Stomach (tissue), 9 donors: Measurements from ENCODE around the gene PIWIL1. TPM values are rescaled to one million over a fixed set of nuclear protein-coding genes. Genes with fewer than 3 reads are reported as not detected.
A peak's percentile ranks its signal among the peaks of the same experiment; 100 is the strongest.

Source experiments
- DNase-seq, 2 donors: peaks; one replicate each; pipeline versions ENCODE4 v3.0.0 to v3.0.0-alpha.2; 2013 to 2019
- H3K27ac ChIP-seq, 5 donors: fragments of 200-600 bp in 4 of 5; sonication (generic) in 4 of 5; one replicate each; pipeline ENCODE4 v1.5.1; 2013 to 2019; ENCODE audit warnings: mild to moderate bottlenecking in 1 of 5, moderate library complexity in 1 of 5
- H3K27me3 ChIP-seq, 3 donors: fragments of 200-600 bp; sonication (generic); one replicate each; pipeline ENCODE4 v1.5.1; 2017 to 2019; ENCODE audit warnings: mixed run types in 1 of 3
- H3K36me3 ChIP-seq, 4 donors: fragments of 200-600 bp; sonication (generic); 1 replicate in 3 of 4; 2 replicates in 1 of 4; pipeline ENCODE4 v1.5.1; 2016 to 2019
- H3K4me1 ChIP-seq, 4 donors: fragments of 200-600 bp; sonication (generic); one replicate each; pipeline ENCODE4 v1.5.1; 2016 to 2019
- H3K4me3 ChIP-seq, 4 donors: fragments of 200-600 bp; sonication (generic) in 3 of 4; one replicate each; pipeline ENCODE4 v1.5.1; 2016 to 2019; ENCODE audit warnings: mild to moderate bottlenecking in 1 of 4
- H3K9me3 ChIP-seq, 4 donors: fragments of 200-600 bp; sonication (generic); one replicate each; pipeline ENCODE4 v1.5.1; 2016 to 2019
- EP300 ChIP-seq: sonication (generic); formaldehyde crosslinking; IDR thresholded peaks from one replicate; pipeline ENCODE4 v1.6.1; 2017; ENCODE audit warnings: antibody characterized with exemption
- POLR2A ChIP-seq, 4 donors: fragments of 450-650 bp; IDR thresholded peaks; one replicate each; pipeline ENCODE4 v1.6.1; 2016; ENCODE audit warnings: antibody characterized with exemption in 4 of 4, control low read depth in 2 of 4, mild to moderate bottlenecking in 1 of 4, moderate library complexity in 1 of 4
- POLR2AphosphoS5 ChIP-seq, 3 donors: sonication (generic); formaldehyde crosslinking; IDR thresholded peaks; one replicate each; pipeline ENCODE4 v1.6.1; 2016; ENCODE audit warnings: antibody characterized with exemption in 3 of 3
- WGBS, 5 donors: extraction: QIAGEN DNeasy Blood & Tissue Kit in 3 of 5; methylation state at CpG; one replicate each; pipeline versions ENCODE4 v1.1.5 to v1.1.7; 2013 to 2018; 5-methylcytosine and 5-hydroxymethylcytosine counted together
- intact Hi-C: fragments of 100-400 bp; cut with DNase I; formaldehyde crosslinking; loops from one replicate; pipeline ENCODE4 v1.15.1; 2023; ENCODE audit warnings: low total_unique reads
- polyA plus RNA-seq, 3 donors: library from polyadenylated mRNA; stranded (reverse); fragments of 200-250 nt; gene quantifications; one replicate each; pipeline ENCODE4 v1.2.3, GENCODE V29; 2013
- total RNA-seq, 5 donors: library from RNA; depleted of rRNA; stranded (reverse); fragments of >200 nt; gene quantifications; one replicate each; pipeline versions ENCODE4 v1.1.0 to v1.2.3, GENCODE V29; 2014 to 2016
- TF ChIP-seq, protein P1 (sequence below), 7 experiments: fragments of 450-650 bp in 4 of 7; fragments of 200-600 bp in 3 of 7; sonication (generic) in 3 of 7; IDR thresholded peaks; one replicate each; pipeline ENCODE4 v1.5.1; 2016 to 2019; ENCODE audit warnings: antibody characterized with exemption in 7 of 7, control low read depth in 2 of 7, mild to moderate bottlenecking in 1 of 7
- donor health status: healthy with polysubstance abuse.
- donor health status: Bipolar disorder and iron deficiency.
- donor health status: healthy.

PIWIL1 gene
- total and polyA plus RNA-seq, 8 donors, result not detected

- no peak overlapping the region for H3K4me3 ChIP-seq
- WGBS, 5 donors, result 53 to 71% (median 62%) methylated on average over 10 of the region's 10 CpGs
Measured at GRCh38 chr12:130333341-130333740, 4.3 kb upstream of the PIWIL1 start.

DNA sequence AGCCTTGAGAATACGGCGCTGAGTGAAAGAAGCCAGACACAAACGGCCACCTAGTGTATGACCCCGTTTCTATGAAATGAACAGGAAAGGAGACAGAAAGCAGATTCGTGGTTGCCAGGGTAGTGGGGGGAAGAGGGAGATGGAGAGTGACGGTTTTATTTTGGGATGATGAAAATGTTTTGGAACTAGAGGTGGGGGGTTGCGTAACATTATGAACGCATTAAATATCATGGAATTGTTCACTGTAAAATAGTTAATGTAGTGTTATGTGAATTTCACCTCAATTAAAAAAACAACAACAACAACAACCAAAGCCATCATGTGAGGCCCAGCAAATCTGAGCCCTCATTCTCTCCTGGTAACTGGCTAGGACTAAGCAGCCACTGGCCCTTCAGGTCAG lies 3.3 kb upstream of the PIWIL1 start:
- TF ChIP-seq POLR2AphosphoS5 (IDR thresholded peaks at IDR 0.05), result no peak
- no peak for TF ChIP-seq EP300
- TF ChIP-seq POLR2A (IDR thresholded peaks at IDR 0.05), result no peak
- TF ChIP-seq, protein P1, sequence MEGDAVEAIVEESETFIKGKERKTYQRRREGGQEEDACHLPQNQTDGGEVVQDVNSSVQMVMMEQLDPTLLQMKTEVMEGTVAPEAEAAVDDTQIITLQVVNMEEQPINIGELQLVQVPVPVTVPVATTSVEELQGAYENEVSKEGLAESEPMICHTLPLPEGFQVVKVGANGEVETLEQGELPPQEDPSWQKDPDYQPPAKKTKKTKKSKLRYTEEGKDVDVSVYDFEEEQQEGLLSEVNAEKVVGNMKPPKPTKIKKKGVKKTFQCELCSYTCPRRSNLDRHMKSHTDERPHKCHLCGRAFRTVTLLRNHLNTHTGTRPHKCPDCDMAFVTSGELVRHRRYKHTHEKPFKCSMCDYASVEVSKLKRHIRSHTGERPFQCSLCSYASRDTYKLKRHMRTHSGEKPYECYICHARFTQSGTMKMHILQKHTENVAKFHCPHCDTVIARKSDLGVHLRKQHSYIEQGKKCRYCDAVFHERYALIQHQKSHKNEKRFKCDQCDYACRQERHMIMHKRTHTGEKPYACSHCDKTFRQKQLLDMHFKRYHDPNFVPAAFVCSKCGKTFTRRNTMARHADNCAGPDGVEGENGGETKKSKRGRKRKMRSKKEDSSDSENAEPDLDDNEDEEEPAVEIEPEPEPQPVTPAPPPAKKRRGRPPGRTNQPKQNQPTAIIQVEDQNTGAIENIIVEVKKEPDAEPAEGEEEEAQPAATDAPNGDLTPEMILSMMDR (IDR thresholded peaks at IDR 0.05), result no peak
- peaks cover 0 to 71% (median 8%) of the 10 kb centered on the region in 3 donors for H3K27me3 ChIP-seq
- DNase-seq, result no peak
- H3K36me3 ChIP-seq, result no peaks in the 10 kb centered on the region
- peaks cover 0 to 8% (median 6%) of the 10 kb centered on the region in 4 donors for H3K4me1 ChIP-seq
- no peak overlapping the region for H3K4me3 ChIP-seq
- no peak overlapping the region for H3K27ac ChIP-seq
- intact Hi-C loops, result no loop called here
- H3K9me3 ChIP-seq, result no peaks in the 10 kb centered on the region
- 71 to 76% (median 74%) methylated on average over 8 of the region's 8 CpGs for whole genome bisulfite sequencing, 5 donors

More at GRCh38 chr12:130333341-130333740, 4.3 kb upstream of the PIWIL1 start:
- no peaks in the 10 kb centered on the region for H3K9me3 ChIP-seq
- no peak for DNase-seq
- peaks cover 0 to 66% (median 0%) of the 10 kb centered on the region in 3 donors for H3K27me3 ChIP-seq
- H3K36me3 ChIP-seq, result no peaks in the 10 kb centered on the region
- TF ChIP-seq POLR2A (IDR thresholded peaks at IDR 0.05) (no peak), EP300 (no peak), POLR2AphosphoS5 (IDR thresholded peaks at IDR 0.05) (no peak)
- TF ChIP-seq, protein P1 (IDR thresholded peaks at IDR 0.05), result no peak
- intact Hi-C loops, result no loop called here
- no peaks in the 10 kb centered on the region for H3K4me1 ChIP-seq
- no peak overlapping the region for H3K27ac ChIP-seq

DNA sequence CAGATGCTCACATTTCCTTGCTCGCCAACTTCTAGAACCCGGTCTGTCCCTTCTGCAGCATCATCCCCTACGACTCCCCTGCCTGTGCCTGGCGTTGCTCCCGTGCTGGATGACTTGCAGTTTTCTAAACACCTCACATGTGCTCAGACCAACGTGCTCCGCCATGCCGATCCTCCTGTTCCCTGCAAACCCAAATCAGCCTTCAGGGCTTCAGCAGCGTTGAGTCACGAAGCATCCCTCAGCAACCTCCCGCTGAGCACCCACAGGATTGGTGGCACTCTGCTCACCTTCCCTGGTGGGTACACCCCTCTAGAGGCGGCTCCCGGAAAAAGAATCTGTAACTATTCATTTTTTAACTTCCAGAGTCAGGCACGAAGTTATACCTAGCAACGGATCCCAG lies 2.8 kb upstream of the PIWIL1 start:
- Histone ChIP-seq H3K27ac (no peak overlapping the region), H3K9me3 (no peaks in the 10 kb centered on the region), H3K36me3 (no peaks in the 10 kb centered on the region), H3K4me3 (no peak overlapping the region), H3K27me3 (peaks cover 5 to 75% (median 14%) of the 10 kb centered on the region in 3 donors), H3K4me1 (peaks cover 0 to 14% (median 9%) of the 10 kb centered on the region in 4 donors)
- TF ChIP-seq EP300, result no peak
- TF ChIP-seq, protein P1 (IDR thresholded peaks at IDR 0.05), result no peak
- no peak for TF ChIP-seq POLR2A (IDR thresholded peaks at IDR 0.05)
- no peak for TF ChIP-seq POLR2AphosphoS5 (IDR thresholded peaks at IDR 0.05)
- intact Hi-C loops, result loop anchor here (5.0 kb wide), 1 partner anchor 288 kb away; no protein-coding TSS in a partner anchor
- no peak for DNase-seq
- WGBS, 5 donors, result 41 to 49% (median 42%) methylated on average over 15 of the region's 15 CpGs

DNA sequence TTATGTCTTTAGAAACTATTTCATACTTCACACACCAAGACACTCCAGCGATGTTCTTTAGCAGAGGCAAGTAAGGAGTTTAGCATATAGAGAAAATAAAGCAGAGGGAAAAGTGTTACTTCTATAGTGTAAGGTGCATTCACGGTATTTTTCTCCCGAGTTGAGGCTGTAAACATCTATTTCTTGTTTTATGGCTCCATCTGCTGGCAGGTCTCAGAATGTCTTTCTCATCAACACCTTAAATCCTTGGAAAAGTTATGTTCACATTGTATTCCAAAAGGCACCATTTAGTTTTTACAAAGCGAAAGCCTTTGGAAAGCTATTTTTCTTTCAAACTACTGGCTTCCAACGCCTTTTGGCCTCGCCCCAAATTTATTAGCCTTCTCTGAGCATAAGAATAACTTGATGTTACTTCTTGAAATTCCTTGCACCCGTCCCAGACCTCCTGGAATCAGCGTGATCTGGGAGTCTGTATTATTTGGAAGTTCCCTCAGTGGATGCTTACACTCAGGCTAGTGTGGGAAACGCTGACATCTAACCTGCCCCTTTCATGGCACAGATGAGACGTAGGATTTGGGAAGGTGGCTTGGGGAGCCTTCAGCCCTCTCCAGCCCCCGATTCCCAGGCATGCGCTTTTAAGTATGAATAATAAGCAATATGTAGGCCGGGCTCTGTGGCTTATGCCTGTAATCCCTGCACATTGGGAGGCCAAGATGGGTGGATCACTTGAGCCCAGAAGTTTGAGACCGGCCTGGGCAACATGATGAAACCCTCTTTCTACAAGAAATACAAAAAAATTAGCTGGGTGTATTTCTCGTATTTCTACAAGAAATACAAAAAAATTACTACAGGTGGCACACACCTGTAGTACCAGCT lies 1.9 kb upstream of the PIWIL1 start:
- H3K4me1 ChIP-seq, result peaks cover 0 to 14% (median 9%) of the 10 kb centered on the region in 4 donors
- intact Hi-C loops, result loop anchor here (5.0 kb wide), 1 partner anchor 288 kb away; no protein-coding TSS in a partner anchor
- TF ChIP-seq, protein P1 (IDR thresholded peaks at IDR 0.05), result peak in 5 of 7 experiments; percentile 33 to 61 (median 46)
- TF ChIP-seq POLR2AphosphoS5 (IDR thresholded peaks at IDR 0.05) (no peak), EP300 (no peak), POLR2A (IDR thresholded peaks at IDR 0.05) (no peak)
- peak in 1 of 2 donors; percentile 87 for DNase-seq
- no peak overlapping the region for H3K27ac ChIP-seq
- H3K27me3 ChIP-seq, result peaks cover 9 to 78% (median 16%) of the 10 kb centered on the region in 3 donors
- no peaks in the 10 kb centered on the region for H3K9me3 ChIP-seq
- 38 to 51% (median 50%) methylated on average over 15 of the region's 15 CpGs for WGBS, 5 donors
- no peak overlapping the region for H3K4me3 ChIP-seq
- no peaks in the 10 kb centered on the region for H3K36me3 ChIP-seq
